ENCODE measurements around the gene COLEC12.

DNA sequence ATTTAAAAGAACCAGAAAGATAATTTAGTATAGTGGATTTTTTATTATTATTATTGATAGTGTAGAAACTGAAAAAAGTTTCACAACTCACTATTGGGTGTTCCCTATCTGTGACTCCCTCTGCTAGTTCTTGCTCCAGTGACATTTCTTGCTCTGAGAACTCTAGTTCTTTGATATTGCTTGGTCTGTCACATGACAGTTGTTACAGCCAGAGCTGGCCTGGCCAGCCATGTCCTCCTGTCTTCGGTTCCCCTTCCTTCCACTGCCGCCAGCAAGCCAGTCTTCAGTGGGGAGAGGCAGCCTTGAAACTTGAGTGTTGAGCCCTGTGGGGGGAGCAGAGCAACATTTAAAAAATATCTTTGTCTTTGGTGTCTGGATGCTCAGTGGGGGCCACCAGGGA, 225.0 kb downstream of the COLEC12 start:
- TF ChIP-seq, protein P1, sequence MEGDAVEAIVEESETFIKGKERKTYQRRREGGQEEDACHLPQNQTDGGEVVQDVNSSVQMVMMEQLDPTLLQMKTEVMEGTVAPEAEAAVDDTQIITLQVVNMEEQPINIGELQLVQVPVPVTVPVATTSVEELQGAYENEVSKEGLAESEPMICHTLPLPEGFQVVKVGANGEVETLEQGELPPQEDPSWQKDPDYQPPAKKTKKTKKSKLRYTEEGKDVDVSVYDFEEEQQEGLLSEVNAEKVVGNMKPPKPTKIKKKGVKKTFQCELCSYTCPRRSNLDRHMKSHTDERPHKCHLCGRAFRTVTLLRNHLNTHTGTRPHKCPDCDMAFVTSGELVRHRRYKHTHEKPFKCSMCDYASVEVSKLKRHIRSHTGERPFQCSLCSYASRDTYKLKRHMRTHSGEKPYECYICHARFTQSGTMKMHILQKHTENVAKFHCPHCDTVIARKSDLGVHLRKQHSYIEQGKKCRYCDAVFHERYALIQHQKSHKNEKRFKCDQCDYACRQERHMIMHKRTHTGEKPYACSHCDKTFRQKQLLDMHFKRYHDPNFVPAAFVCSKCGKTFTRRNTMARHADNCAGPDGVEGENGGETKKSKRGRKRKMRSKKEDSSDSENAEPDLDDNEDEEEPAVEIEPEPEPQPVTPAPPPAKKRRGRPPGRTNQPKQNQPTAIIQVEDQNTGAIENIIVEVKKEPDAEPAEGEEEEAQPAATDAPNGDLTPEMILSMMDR (IDR thresholded peaks at IDR 0.05): no peak
- no peak for TF ChIP-seq POLR2A (IDR thresholded peaks at IDR 0.05)
